ENCODE data around the gene TMEM86A.
"Not testable (repeated sequence)": the region's sequence is repeated elsewhere in the genome, so short reads cannot be mapped to it uniquely, and the experiment has no call there.

The TMEM86A gene

GRCh38 chr11:18698341-18699268 lies at the start of gene TMEM86A:
TMEM86A (plus strand) TSS chr11:18698779; CDS start chr11:18698887, 108 bp downstream.
- peak; percentile 88 to 90 for DNase-seq

- no peak for DNase-seq
Observed at GRCh38 chr11:18650353-18650752, 48.2 kb upstream of the TMEM86A start.

GRCh38 chr11:18650859-18651557 lies 47.6 kb upstream of the TMEM86A start:
- no peak for DNase-seq

GRCh38 chr11:18657673-18658072 lies 40.9 kb upstream of the TMEM86A start:
- no peak for DNase-seq

- not testable (repeated sequence) for DNase-seq
Observed at GRCh38 chr11:18665353-18665872, 33.2 kb upstream of the TMEM86A start.

- no peak for DNase-seq
Observed at GRCh38 chr11:18668131-18668530, 30.4 kb upstream of the TMEM86A start.

- DNase-seq = no peak
Observed at GRCh38 chr11:18669219-18669596, 29.4 kb upstream of the TMEM86A start.

GRCh38 chr11:18669711-18670110 lies 28.9 kb upstream of the TMEM86A start:
- DNase-seq = no peak

- DNase-seq = peak in 1 of 2 experiments; percentile 54
Observed at GRCh38 chr11:18671246-18671645, 27.3 kb upstream of the TMEM86A start.

- peak in 1 of 2 experiments; percentile 60 for DNase-seq
Observed at GRCh38 chr11:18672209-18672608, 26.4 kb upstream of the TMEM86A start.

- no peak for DNase-seq
Observed at GRCh38 chr11:18676803-18677202, 21.8 kb upstream of the TMEM86A start.

GRCh38 chr11:18677560-18677959 lies 21.0 kb upstream of the TMEM86A start:
- DNase-seq = no peak

GRCh38 chr11:18681949-18682348 lies 16.6 kb upstream of the TMEM86A start:
- DNase-seq = not testable (repeated sequence)

GRCh38 chr11:18682466-18682865 lies 16.1 kb upstream of the TMEM86A start:
- DNase-seq = no peak

GRCh38 chr11:18684267-18684666 lies 14.3 kb upstream of the TMEM86A start:
- DNase-seq = no peak

- not testable (repeated sequence) for DNase-seq
Observed at GRCh38 chr11:18691467-18692140, 7.0 kb upstream of the TMEM86A start.

- no peak for DNase-seq
Observed at GRCh38 chr11:18692941-18693760, 5.4 kb upstream of the TMEM86A start.

GRCh38 chr11:18696638-18697225 lies 1.8 kb upstream of the TMEM86A start:
- DNase-seq = no peak

GRCh38 chr11:18697576-18697975 lies 1.0 kb upstream of the TMEM86A start:
- DNase-seq = no peak

- DNase-seq = no peak
Observed at GRCh38 chr11:18699269-18699596, 654 bp downstream of the TMEM86A start.

- DNase-seq = no peak
Observed at GRCh38 chr11:18699848-18700261, 1.3 kb downstream of the TMEM86A start.

- DNase-seq = no peak
Observed at GRCh38 chr11:18700375-18700774, 1.8 kb downstream of the TMEM86A start.
